Measurements from ENCODE around the gene CALML5.

The CALML5 gene

DNA sequence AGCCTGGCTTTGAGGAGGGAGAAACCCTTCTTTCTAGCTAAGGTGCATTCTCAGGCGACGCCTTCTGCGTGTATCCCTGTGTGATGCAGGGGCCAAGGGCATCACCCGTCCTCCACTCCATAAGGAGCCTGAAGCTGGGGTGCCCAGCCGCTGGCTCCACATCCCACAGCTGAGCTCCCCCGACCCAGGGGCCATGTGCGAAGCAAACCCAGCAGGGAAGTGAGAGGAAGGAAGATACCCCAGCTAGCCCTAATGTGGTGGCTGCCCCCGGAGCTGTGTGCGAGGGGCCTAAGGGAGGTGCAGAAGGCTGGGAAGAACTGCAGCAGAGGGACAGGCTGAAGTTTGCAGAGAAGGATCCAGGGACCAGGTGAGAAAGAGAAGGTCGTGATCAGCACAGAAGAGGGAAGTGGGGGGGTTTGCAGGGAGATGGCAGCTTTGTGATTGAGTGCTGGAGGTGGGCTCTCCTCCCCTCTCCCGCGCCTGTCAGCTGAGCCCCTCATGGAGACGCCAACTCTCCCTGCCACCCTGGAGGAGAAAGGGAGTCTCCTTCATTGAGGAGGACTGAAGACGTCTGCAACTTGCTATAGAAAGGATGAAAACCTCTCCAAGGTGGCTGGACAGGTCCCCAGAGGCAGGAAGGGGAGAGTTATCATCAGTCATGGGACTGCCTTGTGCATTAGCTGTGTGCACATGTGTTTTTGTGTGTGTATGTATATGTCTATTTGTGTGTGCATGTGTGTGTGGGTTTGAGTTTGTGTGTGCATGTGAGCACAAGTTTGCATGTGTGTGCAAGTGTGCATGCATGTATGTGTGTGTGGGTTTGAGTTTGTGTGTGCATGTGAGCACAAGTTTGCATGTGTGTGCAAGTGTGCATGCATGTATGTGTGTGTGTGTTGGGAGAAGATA lies 3.5 kb upstream of the CALML5 start:
- in situ Hi-C loops (cut with MboI; ENCODE audit: low sequenced_read_pairs), result no loop called here

- in situ Hi-C loops (cut with MboI; ENCODE audit: low sequenced_read_pairs), result no loop called here
These were observed 2.7 kb upstream of the CALML5 start for GRCh38 chr10:5502061-5502521.

DNA sequence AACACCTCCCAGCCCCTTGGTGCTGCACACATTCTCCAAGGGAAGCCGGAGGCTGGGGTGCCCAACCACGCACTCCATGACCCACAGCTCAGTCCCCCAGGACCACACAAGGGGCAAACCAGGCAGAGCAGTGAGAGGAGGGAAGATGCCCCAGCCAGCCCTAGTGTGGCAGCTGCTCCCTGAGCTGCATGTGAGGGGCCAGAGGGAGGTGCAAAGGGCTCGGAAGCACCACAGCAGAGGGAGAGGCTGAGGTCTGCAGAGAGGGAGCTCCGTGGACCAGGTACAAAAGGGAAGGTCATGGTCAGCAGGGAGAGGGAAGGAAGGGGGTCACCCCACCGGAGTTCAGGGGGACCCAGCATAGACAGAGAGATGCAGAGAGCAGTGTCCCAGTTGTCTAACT lies 1.5 kb upstream of the CALML5 start:
- in situ Hi-C loops (cut with MboI; ENCODE audit: low sequenced_read_pairs), result no loop called here

DNA sequence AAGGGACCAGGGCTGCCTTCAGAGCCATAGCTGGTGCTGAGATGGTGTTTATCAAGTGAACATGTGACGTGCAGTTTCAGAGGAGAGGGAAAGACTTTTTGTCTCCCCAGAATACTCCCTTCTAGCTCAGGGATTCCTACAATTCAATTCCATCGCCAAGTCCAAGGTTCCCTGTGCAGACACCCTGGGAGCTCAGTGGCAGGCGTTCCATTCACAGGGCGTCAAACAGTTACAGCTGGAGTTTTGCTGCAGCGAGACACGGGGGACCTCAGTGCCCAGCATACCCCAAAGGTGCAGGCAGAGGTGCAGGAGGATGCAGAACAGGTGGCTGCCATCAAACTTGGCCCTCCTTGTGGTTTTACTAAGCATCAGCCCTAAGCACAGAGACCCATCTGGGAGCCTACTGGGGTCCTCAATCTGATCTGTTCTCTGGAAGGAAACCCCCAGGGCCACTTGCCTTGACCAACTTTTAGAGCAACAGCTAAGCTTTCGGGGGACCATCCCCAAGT lies 846 bp upstream of the CALML5 start:
- in situ Hi-C loops (cut with MboI; ENCODE audit: low sequenced_read_pairs), result no loop called here

DNA sequence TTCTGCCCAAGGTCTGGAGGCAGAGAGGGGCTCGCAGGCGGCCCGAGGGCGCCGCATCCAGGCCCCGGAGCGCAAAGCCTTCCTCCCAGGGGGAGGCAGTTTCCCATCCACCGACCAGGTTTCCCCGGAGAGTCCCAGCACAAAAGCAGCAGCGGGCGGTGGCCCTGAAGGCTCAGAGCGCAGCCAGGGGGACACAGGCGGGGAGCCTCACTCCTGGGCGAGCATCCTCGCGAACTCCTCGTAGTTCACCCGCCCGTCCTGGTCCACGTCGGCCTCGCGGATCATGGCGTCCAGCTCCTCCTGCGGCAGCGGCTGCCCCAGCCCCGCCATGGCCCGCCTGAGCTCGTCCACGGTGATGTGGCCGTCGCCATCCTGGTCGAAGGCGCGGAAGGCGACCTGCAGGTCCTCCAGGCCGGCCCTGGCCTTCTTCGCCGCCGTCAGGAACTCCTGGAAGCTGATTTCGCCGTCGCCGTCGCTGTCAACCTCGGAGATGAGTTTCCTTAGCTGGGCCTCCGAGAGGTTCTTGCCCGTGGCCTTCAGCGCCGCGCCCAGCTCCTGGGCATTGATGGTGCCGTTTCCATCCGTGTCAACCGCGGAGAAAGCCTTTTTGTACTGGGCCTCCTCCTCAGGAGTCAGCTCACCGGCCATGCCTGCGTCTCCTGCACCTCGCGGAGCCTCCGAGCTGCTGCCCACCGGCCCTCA lies 428 bp downstream of the CALML5 start:
- in situ Hi-C loops (cut with MboI; ENCODE audit: low sequenced_read_pairs), result no loop called here

- in situ Hi-C loops (cut with MboI; ENCODE audit: low sequenced_read_pairs), result no loop called here
These were observed 1.2 kb downstream of the CALML5 start for GRCh38 chr10:5497948-5498730.

DNA sequence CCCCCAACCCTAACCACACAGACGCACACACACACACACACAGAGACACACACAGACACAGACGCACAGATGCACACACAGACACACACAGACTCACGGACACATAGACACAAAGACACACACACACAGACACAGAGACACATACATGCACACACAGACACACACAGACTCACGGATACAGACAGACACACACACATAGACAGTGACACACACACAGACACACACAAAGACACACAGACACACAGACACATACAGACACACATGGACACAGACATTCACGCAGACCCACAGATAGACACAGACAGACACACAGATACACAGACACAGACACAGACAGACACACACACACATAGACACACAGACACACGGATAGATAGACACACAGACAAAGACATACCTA lies 2.1 kb downstream of the CALML5 start:
- in situ Hi-C loops (cut with MboI; ENCODE audit: low sequenced_read_pairs), result no loop called here

DNA sequence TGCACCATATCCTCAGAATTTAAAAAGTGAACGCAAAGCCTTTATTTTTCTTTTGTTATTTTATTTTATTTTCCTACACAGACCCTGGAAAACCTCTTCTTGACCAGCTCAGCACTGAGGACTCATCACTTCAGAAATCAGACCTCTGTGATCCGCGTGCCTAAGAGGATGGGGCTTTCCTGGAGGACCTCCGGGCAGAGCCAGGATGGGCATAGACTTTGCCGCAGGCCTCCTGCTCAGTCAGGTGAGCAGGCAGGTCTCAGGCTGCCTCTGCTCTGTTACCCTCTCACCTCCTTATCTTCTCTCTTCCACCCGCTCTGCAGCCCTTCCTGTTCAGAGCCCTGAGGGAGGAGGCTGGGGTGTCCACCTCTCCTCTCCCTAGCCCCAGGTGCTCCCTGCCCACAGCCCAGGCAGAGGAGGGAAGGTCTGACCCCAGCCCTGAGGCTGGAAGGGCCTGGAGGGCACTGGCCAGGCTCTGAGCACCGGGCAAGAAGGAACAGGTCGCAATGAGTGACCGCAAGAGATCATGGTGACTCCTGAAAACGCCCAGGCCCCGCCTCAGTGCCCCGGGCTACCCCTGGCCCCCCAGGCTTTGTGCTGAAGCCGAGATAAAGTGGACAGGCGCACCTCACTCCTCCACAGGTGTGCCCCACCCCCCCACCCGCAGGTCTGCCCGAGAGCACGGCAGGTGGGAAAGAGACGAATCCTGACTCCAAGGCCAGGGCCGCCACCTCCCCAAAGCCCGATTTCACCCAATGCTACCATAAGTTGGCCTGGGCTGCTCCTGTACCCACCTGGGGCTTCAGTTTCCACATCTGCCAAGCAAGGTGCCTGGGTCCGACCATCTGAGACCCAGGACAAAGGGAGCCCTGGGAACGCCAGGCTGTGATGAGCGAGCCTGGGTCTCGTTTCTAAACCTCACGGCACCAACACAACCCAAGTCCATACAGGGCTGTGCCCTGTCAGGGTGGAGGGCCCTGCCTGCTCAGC lies 2.8 kb downstream of the CALML5 start:
- in situ Hi-C loops (cut with MboI; ENCODE audit: low sequenced_read_pairs), result no loop called here

DNA sequence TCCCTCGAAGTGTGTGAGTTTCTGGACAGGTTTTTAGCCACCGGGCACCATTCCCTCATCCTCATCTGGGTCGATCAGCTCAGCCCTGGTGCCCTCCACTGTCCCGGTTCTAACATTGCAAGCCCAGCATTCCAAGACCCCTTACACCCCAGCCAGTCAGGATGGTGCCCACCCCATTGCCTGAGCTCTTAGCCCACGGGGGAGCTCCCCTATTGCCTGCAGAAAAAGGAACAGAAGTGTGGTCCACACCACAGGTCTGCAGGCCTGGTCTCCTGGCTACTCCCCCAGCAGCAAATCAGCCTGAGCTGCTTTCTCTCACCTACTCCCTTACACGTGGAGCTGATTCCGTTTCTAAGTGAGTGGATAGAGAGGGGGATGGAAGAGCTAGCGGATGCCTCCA lies 4.8 kb downstream of the CALML5 start:
- in situ Hi-C loops (cut with MboI; ENCODE audit: low sequenced_read_pairs), result no loop called here

GRCh38 chr10:5493691-5494090 lies 5.7 kb downstream of the CALML5 start:
- in situ Hi-C loops (cut with MboI; ENCODE audit: low sequenced_read_pairs), result no loop called here

- in situ Hi-C loops (cut with MboI; ENCODE audit: low sequenced_read_pairs), result no loop called here
These were observed 6.3 kb downstream of the CALML5 start for GRCh38 chr10:5492929-5493576.

- in situ Hi-C loops (cut with MboI; ENCODE audit: low sequenced_read_pairs), result no loop called here
These were observed 7.0 kb downstream of the CALML5 start for GRCh38 chr10:5492322-5492855.

DNA sequence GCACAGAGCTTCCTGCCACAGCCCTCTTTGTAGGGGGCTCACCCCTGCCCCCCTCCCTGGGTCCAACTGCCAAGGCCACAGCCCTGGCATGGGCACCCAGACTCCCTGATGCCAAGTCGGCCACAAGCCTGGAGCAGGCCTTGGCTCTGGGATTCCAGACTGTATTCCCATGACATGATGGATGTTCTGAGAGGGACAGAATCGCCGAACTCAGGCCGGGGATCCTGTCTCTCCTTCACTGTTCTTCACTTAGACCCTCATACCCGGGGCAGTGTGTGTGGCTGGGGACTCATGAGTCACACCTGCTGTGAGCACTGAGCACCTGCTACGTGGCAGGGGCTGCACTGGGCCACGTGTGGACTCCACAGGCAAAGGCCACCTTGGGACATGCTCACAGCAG lies 7.9 kb downstream of the CALML5 start:
- in situ Hi-C loops (cut with MboI; ENCODE audit: low sequenced_read_pairs), result no loop called here

DNA sequence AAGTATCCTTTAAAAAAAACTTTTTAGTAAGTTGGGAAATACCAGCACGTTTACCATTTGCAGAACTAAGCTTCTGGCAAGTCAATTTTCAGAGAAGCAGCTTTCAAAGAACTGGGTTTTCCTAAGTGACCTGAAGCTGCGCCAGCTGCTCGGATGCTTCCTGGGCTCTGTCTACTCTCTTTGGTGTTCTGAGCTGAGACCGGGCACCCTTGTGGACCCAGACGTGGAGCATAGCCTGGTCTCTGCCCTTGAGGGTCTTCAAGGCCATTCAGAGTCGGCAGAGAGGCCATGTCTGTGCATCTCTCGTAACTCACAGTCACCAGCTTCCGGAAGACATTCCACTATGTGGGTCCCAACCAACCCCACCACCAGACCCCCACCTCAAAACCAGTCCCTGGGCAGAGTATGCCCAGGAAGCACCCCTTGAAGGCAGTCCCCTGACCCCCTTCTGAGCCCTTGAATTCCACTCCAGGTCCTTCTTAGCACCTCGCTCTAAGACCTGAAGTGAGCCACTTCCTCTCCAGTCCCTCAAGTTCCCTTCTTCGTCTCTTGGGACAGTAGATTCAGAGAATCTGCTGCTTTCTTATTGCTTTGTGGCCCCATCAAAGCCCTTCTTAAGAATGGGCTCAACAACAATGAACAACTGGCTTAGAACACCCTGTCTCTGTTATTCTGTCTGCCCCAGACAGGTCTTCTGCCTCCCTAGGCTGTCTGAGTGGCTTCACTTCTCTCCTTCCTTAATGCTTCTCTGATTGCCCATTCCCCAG lies 8.5 kb downstream of the CALML5 start:
- in situ Hi-C loops (cut with MboI; ENCODE audit: low sequenced_read_pairs), result no loop called here

DNA sequence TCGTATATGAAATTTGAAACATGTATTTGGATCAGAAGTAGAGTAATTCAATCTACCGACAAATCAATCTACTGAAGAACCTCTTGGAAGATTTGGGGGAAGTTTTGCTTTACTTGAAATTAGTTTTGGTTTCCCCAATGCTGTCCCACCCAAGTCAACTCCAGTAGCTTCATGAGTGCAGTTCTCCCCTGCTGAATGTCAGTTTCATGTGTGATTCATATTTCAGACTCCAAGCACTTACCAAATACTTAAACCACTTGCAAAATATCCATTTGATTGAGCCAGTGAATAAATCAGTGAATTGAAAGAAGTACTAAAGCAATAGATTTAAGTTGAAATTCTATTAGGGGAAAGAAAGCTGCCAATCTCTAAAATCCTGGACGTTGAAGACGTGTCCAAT lies 9.3 kb downstream of the CALML5 start:
- in situ Hi-C loops (cut with MboI; ENCODE audit: low sequenced_read_pairs), result no loop called here

DNA sequence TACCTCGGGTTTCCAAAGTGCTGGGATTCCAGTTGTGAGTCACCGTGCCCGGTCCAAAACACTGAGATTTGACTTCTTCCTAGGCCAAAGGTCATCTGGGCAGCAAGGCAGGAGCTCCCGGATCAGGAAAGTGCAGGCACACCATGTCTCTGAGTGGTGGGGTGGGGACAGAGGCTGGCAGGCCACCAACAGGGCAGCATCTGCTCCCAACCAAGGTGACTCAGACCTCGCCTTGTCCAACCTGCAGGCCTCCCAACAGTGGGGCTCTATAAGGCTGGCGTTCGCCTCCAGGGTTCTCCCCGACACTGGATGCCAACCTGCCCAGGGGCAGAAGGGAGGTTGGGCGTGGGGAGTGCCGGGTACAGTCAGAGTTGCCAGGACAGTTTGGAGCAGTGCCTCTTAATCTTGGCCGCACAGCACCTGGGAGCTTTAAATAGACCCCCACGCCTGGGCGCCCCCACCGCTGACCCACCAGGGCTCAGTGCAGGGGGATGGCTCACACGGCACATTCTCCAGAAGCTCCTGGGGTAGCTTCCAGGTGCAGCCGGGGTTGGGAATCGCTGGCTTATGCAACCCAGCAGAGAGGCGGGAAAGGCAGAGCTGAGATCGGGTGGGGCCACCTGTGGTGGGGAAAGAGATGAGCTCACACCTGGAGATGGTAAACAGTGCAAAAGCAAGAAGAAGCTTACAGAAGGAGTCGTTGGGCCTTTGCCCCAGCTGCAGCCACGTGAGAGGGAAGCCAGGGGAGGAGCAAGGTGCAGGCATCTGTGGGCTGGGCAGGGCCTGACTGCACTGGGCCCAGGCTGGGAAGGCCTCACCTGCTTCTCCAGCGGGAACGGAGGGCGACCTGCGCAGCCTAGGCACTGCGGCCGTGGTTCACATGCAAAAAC lies 10.9 kb downstream of the CALML5 start:
- in situ Hi-C loops (cut with MboI; ENCODE audit: low sequenced_read_pairs), result no loop called here

DNA sequence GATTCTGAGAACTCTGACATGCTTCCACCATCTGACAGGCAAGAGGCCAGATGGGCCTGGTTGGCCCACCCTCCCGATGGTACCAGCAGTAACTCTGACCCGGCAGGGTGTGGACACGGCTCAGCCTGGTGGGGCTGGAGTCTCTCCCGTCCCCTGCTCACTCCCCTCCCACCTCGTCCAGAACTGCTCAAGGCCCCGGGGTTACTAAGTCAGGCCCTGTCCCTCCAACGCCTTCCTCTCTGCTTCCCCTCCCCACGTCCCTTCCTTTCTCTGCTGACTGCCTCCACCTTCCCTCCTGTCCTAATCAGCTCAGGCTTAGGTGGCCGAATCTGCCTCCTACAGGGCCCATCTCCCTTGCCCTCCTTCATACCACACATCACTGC lies 12.5 kb downstream of the CALML5 start:
- in situ Hi-C loops (cut with MboI; ENCODE audit: low sequenced_read_pairs), result no loop called here
